NCI-H2107 (cell line): ENCODE measurements around the gene FRMD5.

Experiments
- DNase-seq: peaks from one replicate; lab custom pipeline; 2025; lab: John Stamatoyannopoulos, UW

The FRMD5 gene

DNA sequence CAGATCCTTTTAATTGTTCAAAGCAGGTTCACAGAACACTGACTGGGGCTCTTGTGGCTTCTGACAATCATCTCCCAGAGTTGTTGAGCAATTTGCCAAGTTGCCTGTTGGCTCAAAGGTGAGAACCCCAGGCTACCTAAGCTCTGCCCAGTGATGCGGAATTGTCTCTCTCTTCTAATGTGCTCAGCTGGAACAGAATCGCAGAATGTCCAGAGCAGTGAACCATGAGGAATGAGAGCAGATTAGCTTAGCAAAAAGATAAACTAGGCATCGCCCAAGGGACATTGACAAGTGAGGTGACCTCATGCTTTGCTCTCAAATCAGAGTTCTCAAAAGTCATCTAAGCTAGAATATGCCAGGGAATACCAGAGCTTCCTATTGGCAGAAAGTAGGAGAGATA is 220.2 kb downstream of the FRMD5 start:
- no peak for DNase-seq

- no peak for DNase-seq
Observed at GRCh38 chr15:43969802-43970375, 225.2 kb downstream of the FRMD5 start.

- DNase-seq, result no peak
Observed at GRCh38 chr15:43968551-43968950, 226.5 kb downstream of the FRMD5 start.

- no peak for DNase-seq
Observed at GRCh38 chr15:43966646-43967045, 228.4 kb downstream of the FRMD5 start.

GRCh38 chr15:43958861-43959330 is 236.2 kb downstream of the FRMD5 start:
- no peak for DNase-seq

GRCh38 chr15:43957724-43958123 is 237.3 kb downstream of the FRMD5 start:
- no peak for DNase-seq

- no peak for DNase-seq
Observed at GRCh38 chr15:43955140-43955539, 239.9 kb downstream of the FRMD5 start.

DNA sequence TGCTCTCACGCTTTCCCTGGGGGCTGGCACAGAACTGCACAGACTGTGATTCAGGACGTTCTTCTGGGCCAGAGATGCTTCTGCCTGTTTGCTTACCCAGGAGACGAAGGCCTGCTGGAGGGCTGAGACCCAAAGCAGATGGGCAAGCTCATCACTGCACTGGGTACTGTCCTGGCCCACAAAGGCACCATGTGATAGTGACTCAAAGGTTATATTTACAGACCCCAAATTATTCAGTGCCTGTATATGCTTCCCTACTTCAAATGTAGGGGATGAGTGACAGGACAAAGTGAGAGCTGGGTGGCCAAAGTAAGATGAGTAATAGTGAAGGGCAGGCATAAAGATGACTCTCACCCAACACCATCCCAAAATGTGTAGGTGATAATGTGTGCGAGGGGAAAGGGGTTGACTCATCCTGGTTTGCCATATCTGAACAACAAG is 240.9 kb downstream of the FRMD5 start:
- DNase-seq, result no peak

DNA sequence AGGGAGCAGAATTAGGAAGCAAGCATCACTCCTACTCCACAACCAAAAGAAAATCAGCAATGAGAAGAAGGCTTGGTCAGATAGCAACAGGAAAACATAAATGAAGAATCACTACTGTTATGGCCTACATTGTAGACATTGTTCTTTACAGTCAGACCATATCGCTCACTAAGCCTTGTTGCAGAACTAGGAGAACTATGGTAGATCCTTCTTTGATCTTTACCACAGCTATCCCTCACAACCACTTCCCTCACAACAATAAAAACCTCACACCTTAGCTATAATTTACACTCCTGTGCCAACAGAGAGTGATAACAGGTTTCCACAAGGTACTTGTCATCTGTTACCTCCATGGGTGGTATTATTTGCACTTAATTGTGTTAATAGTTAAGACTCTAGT is 241.7 kb downstream of the FRMD5 start:
- no peak for DNase-seq

- DNase-seq, result no peak
Observed at GRCh38 chr15:43950531-43950930, 244.5 kb downstream of the FRMD5 start.

- no peak for DNase-seq
Observed at GRCh38 chr15:43948691-43949325, 246.3 kb downstream of the FRMD5 start.

- DNase-seq, result no peak
Observed at GRCh38 chr15:43943511-43943910, 251.6 kb downstream of the FRMD5 start.

- no peak for DNase-seq
Observed at GRCh38 chr15:43942194-43942593, 252.9 kb downstream of the FRMD5 start.

GRCh38 chr15:43941555-43941954 is 253.5 kb downstream of the FRMD5 start:
- no peak for DNase-seq

DNA sequence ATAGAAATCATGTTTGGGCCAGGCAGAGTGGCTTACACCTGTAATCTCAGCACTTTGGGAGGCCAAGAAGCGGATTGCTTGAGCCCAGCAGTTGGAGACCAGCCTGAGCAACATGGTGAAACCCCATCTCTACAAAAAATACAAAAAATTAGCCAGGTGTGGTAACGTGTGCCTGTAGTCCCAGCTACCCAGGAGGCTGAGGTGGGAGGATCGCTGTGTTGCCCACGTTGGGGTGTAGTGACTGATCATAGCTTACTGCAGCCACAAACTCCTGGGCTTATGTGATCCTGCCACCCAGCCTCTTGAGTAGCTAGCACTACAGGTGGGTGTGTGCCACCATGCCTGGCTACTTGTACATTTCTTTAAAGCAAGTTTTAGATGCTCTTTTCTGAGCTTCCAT is 254.0 kb downstream of the FRMD5 start:
- DNase-seq, result no peak

- DNase-seq, result no peak
Observed at GRCh38 chr15:43939070-43939469, 256.0 kb downstream of the FRMD5 start.

DNA sequence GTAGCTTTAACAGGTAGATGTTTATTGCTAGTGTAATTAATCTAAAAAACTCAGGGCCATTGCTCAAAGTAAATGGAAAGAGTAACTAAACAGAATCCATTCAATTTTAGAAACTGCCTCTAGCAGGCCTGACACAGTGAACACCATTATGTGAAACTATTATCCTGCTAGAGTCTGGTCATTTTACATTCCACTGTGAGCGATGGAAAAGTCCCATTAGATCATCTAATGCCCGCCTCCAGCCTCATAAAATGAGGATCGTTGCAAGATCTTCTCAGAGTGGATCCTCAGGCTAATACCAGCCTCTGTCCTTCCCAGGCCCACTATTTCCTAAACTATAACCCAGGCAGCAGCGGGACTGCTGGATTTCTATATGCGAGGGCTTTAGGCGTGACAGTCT is 260.6 kb downstream of the FRMD5 start:
- DNase-seq, result no peak

DNA sequence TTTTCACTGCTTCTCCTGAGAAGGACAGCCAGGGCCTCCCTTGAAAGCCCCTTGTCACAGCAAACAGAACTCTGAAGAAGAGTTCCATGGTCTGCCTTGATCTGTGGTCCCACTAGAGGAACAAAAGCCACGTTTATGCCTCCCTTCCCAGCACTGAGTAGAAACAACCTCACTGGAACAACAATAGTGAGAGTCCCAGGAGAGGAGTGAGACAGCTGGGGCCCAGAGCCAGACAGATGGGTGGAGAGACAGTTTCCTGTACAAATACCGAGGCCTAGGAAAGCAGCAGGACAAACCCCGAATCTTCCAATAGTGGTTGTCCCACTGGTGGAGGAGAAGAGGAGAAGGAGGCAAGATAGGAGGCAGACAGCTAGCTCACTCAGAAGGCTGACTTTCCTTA is 262.2 kb downstream of the FRMD5 start:
- no peak for DNase-seq

GRCh38 chr15:43931790-43932435 is 263.2 kb downstream of the FRMD5 start:
- no peak for DNase-seq

- no peak for DNase-seq
Observed at GRCh38 chr15:43931119-43931518, 264.0 kb downstream of the FRMD5 start.

DNA sequence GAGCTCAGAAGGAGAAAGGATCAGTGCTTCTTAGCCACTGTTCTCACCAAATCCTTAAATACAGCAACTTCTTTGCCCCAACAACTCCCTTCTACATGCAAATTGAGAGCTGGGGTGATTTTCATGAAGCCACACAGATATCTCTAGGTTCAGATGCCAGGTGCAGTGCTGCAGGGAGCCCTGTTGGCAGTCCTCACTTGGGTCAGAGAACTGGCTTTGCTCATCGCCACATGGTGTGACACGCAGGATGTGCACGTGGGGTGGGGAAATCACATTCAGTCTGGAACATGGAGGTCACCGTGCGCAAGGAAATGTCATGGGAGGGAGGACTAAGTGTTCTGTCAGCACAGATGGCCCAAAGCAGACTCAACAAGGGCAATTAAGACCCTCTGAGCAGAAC is 264.5 kb downstream of the FRMD5 start:
- no peak for DNase-seq

DNA sequence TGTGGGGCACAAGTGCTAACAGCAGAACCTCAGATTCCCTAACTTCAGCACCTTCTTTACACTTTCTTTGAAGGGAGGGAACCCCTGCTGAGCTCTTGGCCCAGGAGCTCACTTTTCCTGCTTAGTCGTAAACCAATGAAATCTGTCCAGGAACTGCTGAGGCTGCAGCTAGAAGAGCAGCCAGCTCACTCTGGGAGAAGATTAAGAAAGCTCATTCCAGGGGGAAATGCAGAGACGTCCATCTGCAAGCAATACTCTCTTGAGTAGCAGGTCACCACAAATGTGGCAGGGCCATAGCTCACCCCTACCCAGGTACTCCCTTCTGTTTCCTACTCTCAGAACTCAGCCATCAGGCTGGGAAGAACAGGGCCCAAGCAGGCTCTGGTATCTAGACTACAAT is 265.0 kb downstream of the FRMD5 start:
- DNase-seq, result no peak

DNA sequence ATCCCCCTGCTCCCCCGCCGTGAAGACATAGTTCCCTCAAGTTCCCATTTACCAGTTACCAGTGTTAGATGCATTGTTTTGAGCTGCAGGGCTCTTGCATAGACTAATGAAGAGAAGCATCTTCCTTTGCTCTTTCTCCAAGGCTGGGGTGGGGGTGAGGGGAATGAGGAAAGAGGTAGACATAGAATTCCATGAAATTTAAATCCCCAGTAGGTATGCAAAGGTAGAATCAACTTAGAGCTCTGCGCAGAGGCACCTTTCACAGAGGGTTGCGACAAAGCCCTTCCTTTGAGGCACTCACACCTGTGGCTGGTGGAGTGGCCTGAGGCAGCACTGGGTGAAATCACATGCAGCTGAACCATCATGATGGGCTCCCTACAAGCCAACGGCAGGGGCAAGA is 266.9 kb downstream of the FRMD5 start:
- DNase-seq, result no peak

GRCh38 chr15:43927203-43927602 is 267.9 kb downstream of the FRMD5 start:
- DNase-seq, result no peak
